HS-5 (cell line): Measurements from ENCODE around the gene PLPPR5.

Source experiments
- DNase-seq: peaks from one replicate; pipeline ENCODE4 v3.0.0-alpha.2; 2012; ENCODE audit warnings: low read depth

Gene PLPPR5

GRCh38 chr1:98842241-98842640 lies 162.4 kb downstream of the PLPPR5 start:
- DNase-seq: no peak
